ENCODE data around the gene PAM. TPM values are rescaled to one million over a fixed set of nuclear protein-coding genes. Genes with fewer than 3 reads are reported as not detected.

The PAM gene
- total and polyA plus RNA-seq, 2 of the 8 experiments (the other 6 are each of a cell fraction or from before 2014, with no cell fraction given) = 30.4 to 67.8 TPM

DNA sequence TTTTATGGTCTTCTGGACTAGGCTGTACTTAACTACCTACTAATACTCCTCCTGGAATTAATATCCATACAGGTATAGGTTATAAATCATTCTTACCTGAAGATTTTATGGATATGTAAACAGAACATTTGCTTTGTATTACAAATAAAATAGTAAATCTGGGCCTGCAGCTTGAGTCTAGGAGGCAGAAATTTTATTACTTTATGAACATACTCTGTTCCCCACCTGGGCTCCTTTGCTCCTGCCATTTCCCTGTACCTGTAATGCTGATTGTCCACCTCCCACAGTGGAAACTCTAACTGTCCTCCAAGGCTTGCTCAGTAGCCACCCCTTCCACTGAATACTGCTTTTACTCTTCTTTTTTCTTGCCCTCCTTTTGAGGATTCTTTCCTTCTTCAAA lies 108.0 kb downstream of the PAM start (continued):
- no peak for TF ChIP-seq SAP30 (IDR thresholded peaks at IDR 0.05; ENCODE audit: insufficient read depth, insufficient replicate concordance, low read length)
- TF ChIP-seq CBX5 (IDR thresholded peaks at IDR 0.05; ENCODE audit: low read depth, low read length) = no peak
- no peak for TF ChIP-seq GTF2F1 (IDR thresholded peaks at IDR 0.05; ENCODE audit: borderline replicate concordance, low read depth, low read length)
- no peak for TF ChIP-seq BACH1 (IDR thresholded peaks at IDR 0.05; ENCODE audit: low read length)
- TF ChIP-seq SP1 (IDR thresholded peaks at IDR 0.05; ENCODE audit: low read depth, low read length) = no peak

All from H1 (cell line).